ENCODE data around the gene FADS6.

The FADS6 gene

GRCh38 chr17:74862108-74862901 lies 31.1 kb downstream of the FADS6 start:
- no peaks in the 10 kb centered on the region for H3K79me2 ChIP-seq (ENCODE audit: low read length)
- H3K4me2 ChIP-seq (ENCODE audit: low read depth, low read length) = peak overlapping the region; percentile 35; the same call in 1 of the 2 replicates
- no peak overlapping the region for H2AFZ ChIP-seq (ENCODE audit: low read length)
- no peak overlapping the region for H3K9ac ChIP-seq (ENCODE audit: low read length)
- no peaks in the 10 kb centered on the region for H3K36me3 ChIP-seq (replicated peaks; ENCODE audit: insufficient read depth, low read length)
- H3K4me1 ChIP-seq (ENCODE audit: low read length) = no peaks in the 10 kb centered on the region
- no peaks in the 10 kb centered on the region for H3K9me3 ChIP-seq (replicated peaks; ENCODE audit: insufficient read depth, low read length)
- peak; percentile 62 for DNase-seq
- H3K4me3 ChIP-seq (ENCODE audit: low read length) = no peak overlapping the region
- H3K27ac ChIP-seq (ENCODE audit: low read length) = no peak overlapping the region
- H3F3A ChIP-seq (ENCODE audit: insufficient read depth, low read length) = no peaks in the 10 kb centered on the region
- no peaks in the 10 kb centered on the region for H3K9me2 ChIP-seq (replicated peaks; ENCODE audit: insufficient read depth, low read length)
- peaks cover 40% of the 10 kb centered on the region for H3K27me3 ChIP-seq (replicated peaks; ENCODE audit: insufficient read depth, low read length)
- H4K20me1 ChIP-seq (ENCODE audit: insufficient read depth, low read length) = no peaks in the 10 kb centered on the region
- TF ChIP-seq EZH2phosphoT487 (IDR thresholded peaks at IDR 0.05; ENCODE audit: low read length) = no peak
- TF ChIP-seq CTCF (IDR thresholded peaks at IDR 0.05; ENCODE audit: low read length) = peak; percentile 75
- TF ChIP-seq EZH2 (optimal IDR thresholded peaks at IDR 0.05; ENCODE audit: low read depth, low read length) = no peak

- Histone ChIP-seq H3F3A (ENCODE audit: insufficient read depth, low read length) (no peaks in the 10 kb centered on the region), H3K36me3 (replicated peaks; ENCODE audit: insufficient read depth, low read length) (no peaks in the 10 kb centered on the region), H3K9me2 (replicated peaks; ENCODE audit: insufficient read depth, low read length) (no peaks in the 10 kb centered on the region), H3K27ac (ENCODE audit: low read length) (no peak overlapping the region), H3K4me2 (ENCODE audit: low read depth, low read length) (peak overlapping the region; percentile 35; the same call in 1 of the 2 replicates), H3K4me3 (ENCODE audit: low read length) (no peak overlapping the region), H3K9me3 (replicated peaks; ENCODE audit: insufficient read depth, low read length) (no peaks in the 10 kb centered on the region), H3K79me2 (ENCODE audit: low read length) (no peaks in the 10 kb centered on the region), H3K4me1 (ENCODE audit: low read length) (no peaks in the 10 kb centered on the region), H3K27me3 (replicated peaks; ENCODE audit: insufficient read depth, low read length) (peaks cover 46% of the 10 kb centered on the region), H3K9ac (ENCODE audit: low read length) (no peak overlapping the region), H4K20me1 (ENCODE audit: insufficient read depth, low read length) (no peaks in the 10 kb centered on the region), H2AFZ (ENCODE audit: low read length) (no peak overlapping the region)
- TF ChIP-seq CTCF (IDR thresholded peaks at IDR 0.05; ENCODE audit: low read length) (no peak), EZH2 (optimal IDR thresholded peaks at IDR 0.05; ENCODE audit: low read depth, low read length) (no peak), EZH2phosphoT487 (IDR thresholded peaks at IDR 0.05; ENCODE audit: low read length) (no peak)
- no peak for DNase-seq
Observed at GRCh38 chr17:74861662-74862107, 31.7 kb downstream of the FADS6 start.

- Histone ChIP-seq H3K9me3 (replicated peaks; ENCODE audit: insufficient read depth, low read length) (no peaks in the 10 kb centered on the region), H3K27ac (ENCODE audit: low read length) (no peak overlapping the region), H3K79me2 (ENCODE audit: low read length) (no peaks in the 10 kb centered on the region), H3K9me2 (replicated peaks; ENCODE audit: insufficient read depth, low read length) (no peaks in the 10 kb centered on the region), H3K4me3 (ENCODE audit: low read length) (no peak overlapping the region), H4K20me1 (ENCODE audit: insufficient read depth, low read length) (no peaks in the 10 kb centered on the region), H3K36me3 (replicated peaks; ENCODE audit: insufficient read depth, low read length) (no peaks in the 10 kb centered on the region), H3F3A (ENCODE audit: insufficient read depth, low read length) (no peaks in the 10 kb centered on the region), H3K4me2 (ENCODE audit: low read depth, low read length) (no peak overlapping the region), H3K27me3 (replicated peaks; ENCODE audit: insufficient read depth, low read length) (peaks cover 50% of the 10 kb centered on the region), H2AFZ (ENCODE audit: low read length) (no peak overlapping the region), H3K9ac (ENCODE audit: low read length) (no peak overlapping the region), H3K4me1 (ENCODE audit: low read length) (0 out of 2 replicates have a peak, but pooled peaks cover under 1% of the 10 kb centered on the region)
- peak; percentile 70 for TF ChIP-seq EZH2 (optimal IDR thresholded peaks at IDR 0.05; ENCODE audit: low read depth, low read length)
- TF ChIP-seq CTCF (IDR thresholded peaks at IDR 0.05; ENCODE audit: low read length) = no peak
- no peak for TF ChIP-seq EZH2phosphoT487 (IDR thresholded peaks at IDR 0.05; ENCODE audit: low read length)
- DNase-seq = no peak
Observed at GRCh38 chr17:74860872-74861661, 32.4 kb downstream of the FADS6 start.
